Prostate gland (tissue), 2 donors: ENCODE results near the gene LMAN1L.

ENCODE experiments used
- CTCF ChIP-seq, 4 experiments: fragments of 200-600 bp in 2 of 4; fragments of 450-650 bp in 2 of 4; sonication (generic) in 2 of 4; IDR thresholded peaks; 1 replicate in 3 of 4; 2 replicates in 1 of 4; pipeline ENCODE4 v1.5.1; 2016 to 2019; ENCODE audit warnings: antibody characterized with exemption in 4 of 4, mild to moderate bottlenecking in 2 of 4, moderate library complexity in 2 of 4
- POLR2A ChIP-seq: fragments of 450-650 bp; IDR thresholded peaks from one replicate; pipeline ENCODE4 v1.6.1; 2016; ENCODE audit warnings: antibody characterized with exemption, mild to moderate bottlenecking
- POLR2AphosphoS5 ChIP-seq: sonication (generic); formaldehyde crosslinking; IDR thresholded peaks from one replicate; pipeline ENCODE4 v1.6.1; 2017; ENCODE audit warnings: antibody characterized with exemption

- TF ChIP-seq CTCF (IDR thresholded peaks at IDR 0.05) (no peak), POLR2AphosphoS5 (no peak), POLR2A (no peak)
Observed at GRCh38 chr15:74816624-74817369, 4.2 kb downstream of the LMAN1L start.
